Measurements from ENCODE around the gene IRF2BP2. TPM values are rescaled to one million over a fixed set of nuclear protein-coding genes. Genes with fewer than 3 reads are reported as not detected.
"Not testable (repeated sequence)": the region's sequence is repeated elsewhere in the genome, so short reads cannot be mapped to it uniquely, and the experiment has no call there.

Gene IRF2BP2
- total and polyA plus RNA-seq, 7 experiments from 2014 or later: 28.7 to 413 (median 159) TPM

GRCh38 chr1:234638832-234639799 lies 29.1 kb upstream of the IRF2BP2 start:
- Mint-ChIP-seq H3K27me3 (peaks cover 0 to 7% (median 0%) of the 10 kb centered on the region in 5 donors), H3K36me3 (no peaks in the 10 kb centered on the region), H3K4me3 (no peak overlapping the region), H3K27ac (no peak overlapping the region), H3K9me3 (peaks cover 0 to 6% (median 0%) of the 10 kb centered on the region in 11 donors), H3K4me1 (peaks cover 0 to 10% (median 3%) of the 10 kb centered on the region in 7 donors)
- Histone ChIP-seq H3K9me3 (ENCODE audit: control insufficient read depth in 2 of 3, low read length in 3 of 3) (no peaks in the 10 kb centered on the region), H3K27ac (ENCODE audit: low read depth, low read length) (no peak overlapping the region), H3K36me3 (ENCODE audit: control insufficient read depth in 2 of 3, insufficient read depth in 3 of 3, low read length in 3 of 3) (no peaks in the 10 kb centered on the region), H3K4me1 (ENCODE audit: control insufficient read depth in 2 of 2, insufficient read depth in 2 of 2, low read length in 2 of 2) (no peaks in the 10 kb centered on the region), H3K27me3 (ENCODE audit: control insufficient read depth in 2 of 2, insufficient read depth in 2 of 2, low read length in 2 of 2) (no peaks in the 10 kb centered on the region), H3K4me3 (ENCODE audit: low read length) (no peak overlapping the region)
- intact Hi-C loops (cut with micrococcal nuclease): no loop called here
- no peak for ATAC-seq
- ChIA-PET POLR2A (no interaction called here), CTCF (interaction anchor here (1.0 kb wide), 1 partner anchor 41 kb away, joined by 3 read pairs; no protein-coding TSS in a partner anchor)
- no peak for DNase-seq

GRCh38 chr1:234634922-234635321 lies 24.9 kb upstream of the IRF2BP2 start:
- H3K4me3 Mint-ChIP-seq; H3K36me3 Mint-ChIP-seq; H3K27ac ChIP-seq (ENCODE audit: low read depth, low read length); ATAC-seq; H3K4me1 Mint-ChIP-seq; CTCF ChIA-PET; H3K27ac Mint-ChIP-seq; H3K9me3 ChIP-seq (ENCODE audit: control insufficient read depth in 2 of 3, low read length in 3 of 3); H3K9me3 Mint-ChIP-seq; H3K36me3 ChIP-seq (ENCODE audit: control insufficient read depth in 2 of 3, insufficient read depth in 3 of 3, low read length in 3 of 3); DNase-seq; H3K27me3 ChIP-seq (ENCODE audit: control insufficient read depth in 2 of 2, insufficient read depth in 2 of 2, low read length in 2 of 2); H3K4me1 ChIP-seq (ENCODE audit: control insufficient read depth in 2 of 2, insufficient read depth in 2 of 2, low read length in 2 of 2); H3K27me3 Mint-ChIP-seq; H3K4me3 ChIP-seq (ENCODE audit: low read length); intact Hi-C loops (cut with micrococcal nuclease): not testable (repeated sequence)
- POLR2A ChIA-PET: interaction anchor here (1.2 kb wide), 1 partner anchor 12 kb away, joined by 4 read pairs; no protein-coding TSS in a partner anchor

GRCh38 chr1:234634387-234634786 lies 24.4 kb upstream of the IRF2BP2 start:
- POLR2A ChIA-PET: interaction anchor here (1.2 kb wide), 1 partner anchor 11 kb away, joined by 4 read pairs; no protein-coding TSS in a partner anchor
- no peak for DNase-seq
- H3K4me1 Mint-ChIP-seq: peaks cover 0 to 4% (median 0%) of the 10 kb centered on the region in 7 donors
- H3K4me3 Mint-ChIP-seq: no peak overlapping the region
- no peak for ATAC-seq
- no peaks in the 10 kb centered on the region for H3K36me3 Mint-ChIP-seq
- peaks cover 0 to 11% (median 0%) of the 10 kb centered on the region in 11 donors for H3K9me3 Mint-ChIP-seq
- H3K36me3 ChIP-seq (ENCODE audit: control insufficient read depth in 2 of 3, insufficient read depth in 3 of 3, low read length in 3 of 3): no peaks in the 10 kb centered on the region
- H3K27ac Mint-ChIP-seq: no peak overlapping the region
- H3K27me3 Mint-ChIP-seq: no peaks in the 10 kb centered on the region
- no peaks in the 10 kb centered on the region for H3K9me3 ChIP-seq (ENCODE audit: control insufficient read depth in 2 of 3, low read length in 3 of 3)
- CTCF ChIA-PET: no interaction called here
- no peak overlapping the region for H3K4me3 ChIP-seq (ENCODE audit: low read length)
- H3K4me1 ChIP-seq (ENCODE audit: control insufficient read depth in 2 of 2, insufficient read depth in 2 of 2, low read length in 2 of 2): no peaks in the 10 kb centered on the region
- H3K27ac ChIP-seq (ENCODE audit: low read depth, low read length): no peak overlapping the region
- intact Hi-C loops (cut with micrococcal nuclease): no loop called here
- H3K27me3 ChIP-seq (ENCODE audit: control insufficient read depth in 2 of 2, insufficient read depth in 2 of 2, low read length in 2 of 2): no peaks in the 10 kb centered on the region

- Mint-ChIP-seq H3K27ac (no peak overlapping the region), H3K4me3 (peak overlapping the region in 1 of 10 donors; percentile 60), H3K4me1 (peaks cover 0 to 4% (median 0%) of the 10 kb centered on the region in 7 donors), H3K27me3 (no peaks in the 10 kb centered on the region), H3K36me3 (no peaks in the 10 kb centered on the region), H3K9me3 (peaks cover 0 to 11% (median 0%) of the 10 kb centered on the region in 11 donors)
- Histone ChIP-seq H3K4me3 (ENCODE audit: low read length) (no peak overlapping the region), H3K36me3 (ENCODE audit: control insufficient read depth in 2 of 3, insufficient read depth in 3 of 3, low read length in 3 of 3) (no peaks in the 10 kb centered on the region), H3K27me3 (ENCODE audit: control insufficient read depth in 2 of 2, insufficient read depth in 2 of 2, low read length in 2 of 2) (no peaks in the 10 kb centered on the region), H3K4me1 (ENCODE audit: control insufficient read depth in 2 of 2, insufficient read depth in 2 of 2, low read length in 2 of 2) (no peaks in the 10 kb centered on the region), H3K9me3 (ENCODE audit: control insufficient read depth in 2 of 3, low read length in 3 of 3) (no peaks in the 10 kb centered on the region), H3K27ac (ENCODE audit: low read depth, low read length) (no peak overlapping the region)
- CTCF ChIA-PET: no interaction called here
- POLR2A ChIA-PET: interaction anchor here (1.1 to 1.5 kb wide), 2 partner anchors 17 to 22 kb away, joined by 3 to 9 read pairs; partner anchors contain the start of gene IRF2BP2
- ATAC-seq (no peak), DNase-seq (no peak)
- intact Hi-C loops (cut with micrococcal nuclease): no loop called here
Measured at GRCh38 chr1:234633246-234634003, 23.4 kb upstream of the IRF2BP2 start.

- H3K4me3 ChIP-seq (ENCODE audit: low read length): no peak overlapping the region
- POLR2A ChIA-PET: interaction anchor here (0.7 to 1.5 kb wide), 3 partner anchors 16 to 21 kb away, joined by 3 to 9 read pairs (median 5); partner anchors contain the start of gene IRF2BP2
Measured at GRCh38 chr1:234632225-234632624, 22.2 kb upstream of the IRF2BP2 start.

GRCh38 chr1:234631721-234632125 lies 21.7 kb upstream of the IRF2BP2 start:
- H3K9me3 Mint-ChIP-seq: peaks cover 0 to 14% (median 0%) of the 10 kb centered on the region in 11 donors
- H3K36me3 ChIP-seq (ENCODE audit: control insufficient read depth in 2 of 3, insufficient read depth in 3 of 3, low read length in 3 of 3): no peaks in the 10 kb centered on the region
- DNase-seq (no peak), ATAC-seq (no peak)
- no peak overlapping the region for H3K4me3 Mint-ChIP-seq
- H3K27me3 ChIP-seq (ENCODE audit: control insufficient read depth in 2 of 2, insufficient read depth in 2 of 2, low read length in 2 of 2): no peaks in the 10 kb centered on the region
- ChIA-PET CTCF (interaction anchor here (1.1 kb wide), 1 partner anchor 12 kb away, joined by 4 read pairs; no protein-coding TSS in a partner anchor), POLR2A (interaction anchor here (0.7 kb wide), 1 partner anchor 17 kb away, joined by 5 read pairs; no protein-coding TSS in a partner anchor)
- peaks cover 0 to 4% (median 0%) of the 10 kb centered on the region in 5 donors for H3K27me3 Mint-ChIP-seq
- H3K27ac ChIP-seq (ENCODE audit: low read depth, low read length): no peak overlapping the region
- H3K4me1 ChIP-seq (ENCODE audit: control insufficient read depth in 2 of 2, insufficient read depth in 2 of 2, low read length in 2 of 2): no peaks in the 10 kb centered on the region
- H3K4me1 Mint-ChIP-seq: peaks cover 0 to 4% (median 0%) of the 10 kb centered on the region in 7 donors
- intact Hi-C loops (cut with micrococcal nuclease): no loop called here
- H3K36me3 Mint-ChIP-seq: peaks cover 0 to 7% (median 0%) of the 10 kb centered on the region in 5 donors
- H3K4me3 ChIP-seq (ENCODE audit: low read length): no peak overlapping the region
- H3K9me3 ChIP-seq (ENCODE audit: control insufficient read depth in 2 of 3, low read length in 3 of 3): no peaks in the 10 kb centered on the region
- no peak overlapping the region for H3K27ac Mint-ChIP-seq

More at GRCh38 chr1:234632225-234632624, 22.2 kb upstream of the IRF2BP2 start:
- Mint-ChIP-seq H3K27ac (no peak overlapping the region), H3K4me3 (no peak overlapping the region), H3K4me1 (peaks cover 0 to 4% (median 0%) of the 10 kb centered on the region in 7 donors), H3K36me3 (peaks cover 0 to 6% (median 0%) of the 10 kb centered on the region in 5 donors), H3K9me3 (peaks cover 0 to 13% (median 0%) of the 10 kb centered on the region in 11 donors), H3K27me3 (peaks cover 0 to 4% (median 0%) of the 10 kb centered on the region in 5 donors)
- no peaks in the 10 kb centered on the region for H3K4me1 ChIP-seq (ENCODE audit: control insufficient read depth in 2 of 2, insufficient read depth in 2 of 2, low read length in 2 of 2)
- H3K9me3 ChIP-seq (ENCODE audit: control insufficient read depth in 2 of 3, low read length in 3 of 3): no peaks in the 10 kb centered on the region
- DNase-seq: no peak
- no peak for ATAC-seq
- H3K27me3 ChIP-seq (ENCODE audit: control insufficient read depth in 2 of 2, insufficient read depth in 2 of 2, low read length in 2 of 2): no peaks in the 10 kb centered on the region
- no peak overlapping the region for H3K27ac ChIP-seq (ENCODE audit: low read depth, low read length)
- intact Hi-C loops (cut with micrococcal nuclease): no loop called here
- no peaks in the 10 kb centered on the region for H3K36me3 ChIP-seq (ENCODE audit: control insufficient read depth in 2 of 3, insufficient read depth in 3 of 3, low read length in 3 of 3)
- CTCF ChIA-PET: interaction anchor here (1.1 kb wide), 1 partner anchor 13 kb away, joined by 4 read pairs; no protein-coding TSS in a partner anchor

All from naive thymus-derived CD4-positive, alpha-beta T cell (primary cell).